HepG2 (cell line): ENCODE measurements around the gene SYNGAP1. TPM values are rescaled to one million over a fixed set of nuclear protein-coding genes. Genes with fewer than 3 reads are reported as not detected.

Experiments used
- ATAC-seq: fragments of 200-7000 bp; cut with Tn5 transposase; 3 replicates; pipeline ENCODE4 v1.9.1; 2020; ENCODE audit warnings: mild to moderate bottlenecking, moderate library complexity
- BruUV-seq: library from RNA; stranded (reverse); fragments of 400-500 nt; replicated peaks from 2 replicates; lab custom pipeline; 2021; lab: Mats Ljungman, UMichigan
- CTCF ChIA-PET: fragments of 300-600 bp; formaldehyde crosslinking; extraction: SDS; loops from one replicate; lab custom pipeline; 2021; ENCODE audit warnings: low total read pairs, inconsistent platforms, low intra/inter-chr PET ratio; lab: Yijun Ruan, JAX
- POLR2A ChIA-PET: fragments of 350-600 bp; sonication (Branson Sonifier 250); formaldehyde crosslinking; loops from one replicate; lab custom pipeline; 2020; ENCODE audit warnings: antibody characterized with exemption, inconsistent platforms; lab: Yijun Ruan, JAX
- DNase-seq: peaks from one replicate; pipeline ENCODE4 v3.0.0-alpha.2; 2015; ENCODE audit warnings: low spot score
- FAIRE-seq: peaks from 3 replicates; lab custom pipeline; 2011; peaks lifted over from hg19 to GRCh38; lab: Jason Lieb, UNC
- H2AFZ ChIP-seq: one replicate; pipeline ENCODE4 v1.6.1; 2011; ENCODE audit warnings: low read length, inconsistent platforms
- H3K27ac ChIP-seq: fragments of 300-600 bp; 3 replicates; pipeline ENCODE4 v1.8.0; 2011; ENCODE audit warnings: mixed run types, mild to moderate bottlenecking, mixed read lengths, low read length, inconsistent platforms; ENCODE audit not compliant: insufficient read depth; ENCODE audit errors: extremely low read length
- H3K27me3 ChIP-seq, 2 experiments: fragments of 200-600 bp in 1 of 2; 2 replicates in 1 of 2; 3 replicates in 1 of 2; pipeline versions ENCODE4 v1.6.0 to v1.8.0; 2011; ENCODE audit warnings: low read length in 2 of 2, mild to moderate bottlenecking in 2 of 2, moderate library complexity in 2 of 2, inconsistent platforms in 1 of 2; ENCODE audit not compliant: insufficient read depth in 2 of 2, control insufficient read depth in 1 of 2
- H3K36me3 ChIP-seq, 2 experiments: fragments of 200-600 bp in 1 of 2; replicated peaks in 1 of 2; 2 replicates in 1 of 2; 3 replicates in 1 of 2; pipeline versions ENCODE4 v1.5.1 to v1.8.0; 2011; ENCODE audit warnings: low read length in 2 of 2, inconsistent platforms in 1 of 2; ENCODE audit not compliant: insufficient read depth in 2 of 2, control insufficient read depth in 1 of 2
- H3K4me1 ChIP-seq: 2 replicates; pipeline ENCODE4 v1.5.1; 2012; ENCODE audit warnings: low read length, inconsistent platforms; ENCODE audit not compliant: insufficient read depth
- H3K4me2 ChIP-seq: 2 replicates; pipeline ENCODE4 v1.6.0; 2011; ENCODE audit warnings: low read depth, low read length, inconsistent platforms
- H3K4me3 ChIP-seq, 3 experiments: fragments of 200-600 bp in 1 of 3; sonication (generic), shearing (Covaris generic) in 1 of 3; replicated peaks in 1 of 3; 2 replicates each; pipeline ENCODE4 v1.5.1; 2011 to 2016; ENCODE audit warnings: low read length in 3 of 3, inconsistent platforms in 2 of 3, low read depth in 2 of 3, mild to moderate bottlenecking in 2 of 3, control low read depth in 1 of 3, mixed read lengths in 1 of 3; ENCODE audit not compliant: insufficient read depth in 1 of 3
- H3K79me2 ChIP-seq: one replicate; pipeline ENCODE4 v1.6.1; 2011; ENCODE audit warnings: low read length, inconsistent platforms; ENCODE audit not compliant: insufficient read depth
- H3K9ac ChIP-seq: 2 replicates; pipeline ENCODE4 v1.6.0; 2011; ENCODE audit warnings: mild to moderate bottlenecking, low read depth, low read length, inconsistent platforms; ENCODE audit not compliant: insufficient read depth
- H3K9me3 ChIP-seq: 2 replicates; pipeline ENCODE4 v1.5.1; 2012; ENCODE audit warnings: mild to moderate bottlenecking, low read length
- H4K20me1 ChIP-seq: 2 replicates; pipeline ENCODE4 v1.6.0; 2011; ENCODE audit warnings: inconsistent platforms, mild to moderate bottlenecking, low read length, moderate library complexity; ENCODE audit not compliant: insufficient read depth
- ADNP ChIP-seq: sonication (generic); formaldehyde crosslinking; IDR thresholded peaks from 2 replicates; pipeline ENCODE4 v1.4.0; 2020; ENCODE audit warnings: missing genetic modification reagents
- EEA1 ChIP-seq: sonication (generic); formaldehyde crosslinking; IDR thresholded peaks from 2 replicates; pipeline ENCODE4 v1.5.1; 2020; ENCODE audit warnings: mild to moderate bottlenecking, missing genetic modification reagents, borderline replicate concordance
- FOSL2 ChIP-seq: sonication (generic); formaldehyde crosslinking; IDR thresholded peaks from 2 replicates; pipeline ENCODE4 v1.4.0; 2020; ENCODE audit warnings: missing genetic modification reagents
- HMG20A ChIP-seq: IDR thresholded peaks from 2 replicates; pipeline ENCODE4 v1.6.1; 2016; ENCODE audit warnings: borderline replicate concordance
- HNRNPL ChIP-seq: fragments of 200-400 bp; formaldehyde crosslinking; IDR thresholded peaks from 2 replicates; pipeline ENCODE4 v1.6.1; 2017; ENCODE audit warnings: mild to moderate bottlenecking, low read depth, low read length
- KMT2B ChIP-seq: IDR thresholded peaks from 2 replicates; pipeline ENCODE4 v1.6.1; 2016; ENCODE audit warnings: missing genetic modification reagents, missing compliant biosample characterization
- MNT ChIP-seq: fragments of 450-650 bp; IDR thresholded peaks from 2 replicates; pipeline ENCODE4 v1.6.1; 2016
- ZC3H13 ChIP-seq: sonication (generic); formaldehyde crosslinking; IDR thresholded peaks from 2 replicates; pipeline ENCODE4 v1.8.1; 2023; ENCODE audit warnings: mild to moderate bottlenecking, missing genetic modification reagents, moderate library complexity
- ZFP62 ChIP-seq: sonication (generic); formaldehyde crosslinking; IDR thresholded peaks from 2 replicates; pipeline ENCODE4 v1.4.0; 2020; ENCODE audit warnings: missing genetic modification reagents
- ZMYM3 ChIP-seq: sonication (generic); formaldehyde crosslinking; IDR thresholded peaks from 2 replicates; pipeline ENCODE4 v1.5.1; 2020; ENCODE audit warnings: mild to moderate bottlenecking, missing genetic modification reagents
- ZNF207 ChIP-seq: fragments of 450-650 bp; IDR thresholded peaks from 2 replicates; pipeline ENCODE4 v1.6.1; 2016; ENCODE audit warnings: antibody characterized with exemption, borderline replicate concordance
- ZNF235 ChIP-seq: sonication (generic); formaldehyde crosslinking; IDR thresholded peaks from 2 replicates; pipeline ENCODE4 v1.8.1; 2023; ENCODE audit warnings: mild to moderate bottlenecking, missing genetic modification reagents, borderline replicate concordance
- ZNF3 ChIP-seq: IDR thresholded peaks from 2 replicates; pipeline ENCODE4 v1.7.0; 2017; ENCODE audit warnings: inconsistent platforms
- ZNF484 ChIP-seq: sonication (generic); formaldehyde crosslinking; IDR thresholded peaks from 2 replicates; pipeline ENCODE4 v1.5.1; 2020; ENCODE audit warnings: mild to moderate bottlenecking, low read depth, missing genetic modification reagents, borderline replicate concordance
- ZNF607 ChIP-seq: sonication (generic); formaldehyde crosslinking; IDR thresholded peaks from 2 replicates; pipeline ENCODE4 v1.5.1; 2020; ENCODE audit warnings: missing genetic modification reagents, mild to moderate bottlenecking, borderline replicate concordance
- ZNF672 ChIP-seq: sonication (generic); formaldehyde crosslinking; IDR thresholded peaks from 2 replicates; pipeline ENCODE4 v1.8.1; 2022; ENCODE audit warnings: missing genetic modification reagents
- ZNF788 ChIP-seq: sonication (generic); formaldehyde crosslinking; IDR thresholded peaks from 2 replicates; pipeline ENCODE4 v1.5.0; 2020; ENCODE audit warnings: mild to moderate bottlenecking, missing genetic modification reagents, borderline replicate concordance
- WGBS: methylation state at CpG from one replicate; pipeline ENCODE4 v1.1.6; 2017; ENCODE audit warnings: low lambda C conversion rate; 5-methylcytosine and 5-hydroxymethylcytosine counted together
- in situ Hi-C: cut with HindIII; loops from 2 replicates; pipeline ENCODE4 v1.10.0; 2017; ENCODE audit warnings: low pct_unique_long_range_greater_than_20kb; ENCODE audit not compliant: extremely low pct_ligation_motif_present
- intact Hi-C: fragments of 100-400 bp; cut with micrococcal nuclease; formaldehyde crosslinking; loops from one replicate; pipeline ENCODE4 v1.10.0; 2022; ENCODE audit not compliant: unreplicated experiment
- polyA plus RNA-seq, 8 experiments: library from polyadenylated mRNA; depleted of rRNA in 3 of 8; stranded (reverse) in 7 of 8; unstranded in 1 of 8; fragments of >200 nt; fragmentation: Illumina TruSeq in 4 of 8; extraction: Trizol in 4 of 8; gene quantifications; 2 replicates each; pipeline versions ENCODE4 v1.2.1 to v1.2.3, GENCODE V29; 2011 to 2016; ENCODE audit warnings: low read depth in 4 of 8, missing spikeins in 1 of 8, mixed read lengths in 1 of 8; ENCODE audit not compliant: insufficient read depth in 1 of 8
- total RNA-seq, 5 experiments: library from RNA; depleted of rRNA; stranded (reverse); fragments of >200 nt; fragmentation: Illumina TruSeq; extraction: Trizol; gene quantifications; 2 replicates each; pipeline ENCODE4 v1.2.3, GENCODE V29; 2016; ENCODE audit warnings: low read depth in 1 of 5
- TF ChIP-seq, protein P1 (sequence below): IDR thresholded peaks from 2 replicates; pipeline ENCODE4 v1.6.1; 2018; ENCODE audit warnings: missing genetic modification reagents, mild to moderate bottlenecking, missing compliant biosample characterization
- TF ChIP-seq, protein P2 (sequence below): sonication (generic); formaldehyde crosslinking; IDR thresholded peaks from 2 replicates; pipeline ENCODE4 v1.4.0; 2020; ENCODE audit warnings: missing genetic modification reagents

Gene SYNGAP1
- total and polyA plus RNA-seq, 2 of the 13 experiments (the other 11 are each of a cell fraction or from before 2014, with no cell fraction given) = 0.75 to 1.1 TPM

DNA sequence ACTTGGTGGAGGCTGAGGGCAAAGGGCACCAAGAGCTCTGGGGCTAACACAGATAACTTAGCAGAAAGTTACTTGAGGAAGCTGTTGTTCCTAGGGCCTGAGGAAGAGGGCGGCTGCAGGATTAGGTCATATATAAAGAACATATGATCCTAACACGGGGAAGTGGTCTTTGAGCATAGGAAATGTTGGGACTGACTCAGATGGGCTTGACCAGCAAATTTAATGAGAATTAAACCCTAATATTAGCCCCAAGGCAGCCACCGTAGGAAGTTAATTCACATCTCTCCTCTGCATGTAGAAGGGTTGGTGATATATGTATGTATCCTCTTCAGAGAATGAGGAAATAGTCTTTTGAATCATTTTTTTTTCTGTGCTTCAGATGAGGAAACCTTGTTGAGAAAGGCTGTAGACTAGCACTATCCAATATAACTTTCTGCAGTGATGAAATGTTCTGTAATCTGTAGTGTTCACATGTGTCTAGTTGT is 25.3 kb downstream of the SYNGAP1 start:
- H2AFZ ChIP-seq = no peak overlapping the region
- no peak for TF ChIP-seq HNRNPL
- TF ChIP-seq KMT2B (CRISPR knock-in tag) = no peak
- TF ChIP-seq ADNP (CRISPR knock-in tag) = no peak
- no peak for TF ChIP-seq ZNF207
- TF ChIP-seq ZNF235 (CRISPR knock-in tag) = no peak
- no peak for TF ChIP-seq ZMYM3 (CRISPR knock-in tag)
- no peak for TF ChIP-seq ZNF3
- TF ChIP-seq ZFP62 (CRISPR knock-in tag) = no peak
- TF ChIP-seq, protein P1, sequence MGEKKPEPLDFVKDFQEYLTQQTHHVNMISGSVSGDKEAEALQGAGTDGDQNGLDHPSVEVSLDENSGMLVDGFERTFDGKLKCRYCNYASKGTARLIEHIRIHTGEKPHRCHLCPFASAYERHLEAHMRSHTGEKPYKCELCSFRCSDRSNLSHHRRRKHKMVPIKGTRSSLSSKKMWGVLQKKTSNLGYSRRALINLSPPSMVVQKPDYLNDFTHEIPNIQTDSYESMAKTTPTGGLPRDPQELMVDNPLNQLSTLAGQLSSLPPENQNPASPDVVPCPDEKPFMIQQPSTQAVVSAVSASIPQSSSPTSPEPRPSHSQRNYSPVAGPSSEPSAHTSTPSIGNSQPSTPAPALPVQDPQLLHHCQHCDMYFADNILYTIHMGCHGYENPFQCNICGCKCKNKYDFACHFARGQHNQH (CRISPR knock-in tag) = no peak
- TF ChIP-seq HMG20A (CRISPR knock-in tag) = no peak
- TF ChIP-seq, protein P2, sequence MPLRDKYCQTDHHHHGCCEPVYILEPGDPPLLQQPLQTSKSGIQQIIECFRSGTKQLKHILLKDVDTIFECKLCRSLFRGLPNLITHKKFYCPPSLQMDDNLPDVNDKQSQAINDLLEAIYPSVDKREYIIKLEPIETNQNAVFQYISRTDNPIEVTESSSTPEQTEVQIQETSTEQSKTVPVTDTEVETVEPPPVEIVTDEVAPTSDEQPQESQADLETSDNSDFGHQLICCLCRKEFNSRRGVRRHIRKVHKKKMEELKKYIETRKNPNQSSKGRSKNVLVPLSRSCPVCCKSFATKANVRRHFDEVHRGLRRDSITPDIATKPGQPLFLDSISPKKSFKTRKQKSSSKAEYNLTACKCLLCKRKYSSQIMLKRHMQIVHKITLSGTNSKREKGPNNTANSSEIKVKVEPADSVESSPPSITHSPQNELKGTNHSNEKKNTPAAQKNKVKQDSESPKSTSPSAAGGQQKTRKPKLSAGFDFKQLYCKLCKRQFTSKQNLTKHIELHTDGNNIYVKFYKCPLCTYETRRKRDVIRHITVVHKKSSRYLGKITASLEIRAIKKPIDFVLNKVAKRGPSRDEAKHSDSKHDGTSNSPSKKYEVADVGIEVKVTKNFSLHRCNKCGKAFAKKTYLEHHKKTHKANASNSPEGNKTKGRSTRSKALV (CRISPR knock-in tag) = no peak
- TF ChIP-seq ZNF672 (CRISPR knock-in tag) = no peak
- TF ChIP-seq ZNF788 = no peak
- TF ChIP-seq FOSL2 (CRISPR knock-in tag) = no peak
- no peak for TF ChIP-seq ZC3H13 (CRISPR knock-in tag)
- TF ChIP-seq EEA1 (CRISPR knock-in tag) = no peak
- TF ChIP-seq MNT = no peak
- TF ChIP-seq ZNF484 = no peak
- no peak for TF ChIP-seq ZNF607
- ATAC-seq (no peak), DNase-seq (no peak), FAIRE-seq (no peak)
- no peak overlapping the region for H3K4me3 ChIP-seq
- no peak overlapping the region for H3K27ac ChIP-seq
- ChIA-PET CTCF (no interaction called here), POLR2A (interaction anchor here (3.2 kb wide), 1 partner anchor 9 kb away, joined by 13 read pairs; the partner anchor contains the start of gene ZBTB9)
- no peaks in the 10 kb centered on the region for H3K36me3 ChIP-seq
- H3K27me3 ChIP-seq = no peaks in the 10 kb centered on the region; a peak in 1 of 5 replicates
- WGBS = 69% methylated on average over 3 of the region's 3 CpGs
- no peak overlapping the region for H3K4me2 ChIP-seq
- no peak overlapping the region for H3K9ac ChIP-seq
- intact Hi-C loops (no loop called here), in situ Hi-C loops (no loop called here)
- no peaks in the 10 kb centered on the region for H3K4me1 ChIP-seq
- BruUV-seq = no TSS peak
- H3K79me2 ChIP-seq = no peaks in the 10 kb centered on the region
- no peaks in the 10 kb centered on the region for H3K9me3 ChIP-seq
- H4K20me1 ChIP-seq = no peaks in the 10 kb centered on the region
